ELF-1 (cell line): ENCODE data around the gene IL21R.
"Not testable (repeated sequence)": the region's sequence is repeated elsewhere in the genome, so short reads cannot be mapped to it uniquely, and the experiment has no call there.

ENCODE experiments used
- DNase-seq: peaks from one replicate; pipeline ENCODE4 v3.0.0-alpha.2; 2016; ENCODE audit warnings: low read depth, low spot score

Gene IL21R

GRCh38 chr16:27444015-27444414, 42.0 kb downstream of the IL21R start:
- DNase-seq = no peak

- DNase-seq = no peak
Observed at GRCh38 chr16:27444470-27444869, 42.5 kb downstream of the IL21R start.

- DNase-seq = no peak
Observed at GRCh38 chr16:27445502-27446175, 43.7 kb downstream of the IL21R start.

GRCh38 chr16:27446721-27447120, 44.7 kb downstream of the IL21R start:
- DNase-seq = no peak

GRCh38 chr16:27447301-27447700, 45.3 kb downstream of the IL21R start:
- no peak for DNase-seq

GRCh38 chr16:27448532-27449433, 46.8 kb downstream of the IL21R start:
- no peak for DNase-seq

GRCh38 chr16:27449434-27450195, 47.6 kb downstream of the IL21R start:
- DNase-seq = no peak

- DNase-seq = no peak
Observed at GRCh38 chr16:27450196-27450549, 48.2 kb downstream of the IL21R start.

- peak; percentile 44 for DNase-seq
Observed at GRCh38 chr16:27452569-27453493, 50.9 kb downstream of the IL21R start.

GRCh38 chr16:27453494-27453825, 51.5 kb downstream of the IL21R start:
- DNase-seq = no peak

GRCh38 chr16:27455700-27456099, 53.7 kb downstream of the IL21R start:
- no peak for DNase-seq

GRCh38 chr16:27457605-27457900, 55.6 kb downstream of the IL21R start:
- not testable (repeated sequence) for DNase-seq

GRCh38 chr16:27458258-27458657, 56.3 kb downstream of the IL21R start:
- DNase-seq = no peak

- DNase-seq = no peak
Observed at GRCh38 chr16:27458987-27459688, 57.2 kb downstream of the IL21R start.

GRCh38 chr16:27460213-27460612, 58.2 kb downstream of the IL21R start:
- no peak for DNase-seq

GRCh38 chr16:27460663-27461482, 58.9 kb downstream of the IL21R start:
- no peak for DNase-seq

GRCh38 chr16:27461483-27462171, 59.7 kb downstream of the IL21R start:
- no peak for DNase-seq

- DNase-seq = no peak
Observed at GRCh38 chr16:27462200-27462845, 60.3 kb downstream of the IL21R start.
